HG02571 (cell line): ENCODE results near the gene PRKCQ.
"Not testable (repeated sequence)": the region's sequence is repeated elsewhere in the genome, so short reads cannot be mapped to it uniquely, and the experiment has no call there.

Source experiments
- ATAC-seq: cut with Tn5 transposase; IDR thresholded peaks from one replicate; pipeline ENCODE4 v1.9.1; 2021; ENCODE audit warnings: mild to moderate bottlenecking, moderate library complexity; ENCODE audit not compliant: unreplicated experiment

PRKCQ gene

DNA sequence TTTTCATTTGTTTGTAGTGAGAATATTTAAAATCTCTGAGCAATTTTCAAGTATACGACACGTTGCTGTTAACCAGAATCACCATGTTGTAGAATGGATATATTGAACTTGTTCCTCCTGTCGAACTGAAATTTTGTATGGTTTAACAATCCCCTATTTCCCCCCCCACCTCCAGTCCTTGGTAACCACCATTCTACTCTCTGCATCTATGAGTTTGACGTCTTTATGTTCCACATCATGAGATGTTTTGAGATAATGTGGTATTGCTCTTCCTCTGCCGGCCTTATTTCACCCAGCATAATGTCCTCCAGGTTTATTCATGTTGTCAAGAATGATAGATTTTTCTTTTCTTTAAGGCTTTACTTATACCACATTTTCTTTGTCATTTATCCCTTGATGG, 17.4 kb upstream of the PRKCQ start:
- ATAC-seq = no peak

DNA sequence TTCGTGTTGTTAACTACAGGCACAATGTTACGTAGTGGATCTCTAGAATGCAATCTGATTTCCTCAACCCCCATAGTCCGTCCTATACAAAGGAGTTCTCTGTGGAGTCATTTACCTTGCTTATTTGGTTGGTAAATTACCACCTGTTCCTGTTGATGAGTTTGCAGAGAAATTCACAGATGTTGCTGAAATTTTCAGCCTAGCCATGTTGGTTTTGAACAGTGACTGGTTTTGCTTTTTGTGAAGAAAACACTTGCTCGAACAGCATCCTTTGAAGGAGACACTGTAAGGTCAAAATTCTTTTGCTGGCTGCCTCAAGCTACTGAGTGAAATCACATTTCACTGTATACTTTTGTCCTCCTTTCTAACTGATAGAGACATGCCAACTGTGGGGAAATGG, 15.4 kb upstream of the PRKCQ start:
- no peak for ATAC-seq

DNA sequence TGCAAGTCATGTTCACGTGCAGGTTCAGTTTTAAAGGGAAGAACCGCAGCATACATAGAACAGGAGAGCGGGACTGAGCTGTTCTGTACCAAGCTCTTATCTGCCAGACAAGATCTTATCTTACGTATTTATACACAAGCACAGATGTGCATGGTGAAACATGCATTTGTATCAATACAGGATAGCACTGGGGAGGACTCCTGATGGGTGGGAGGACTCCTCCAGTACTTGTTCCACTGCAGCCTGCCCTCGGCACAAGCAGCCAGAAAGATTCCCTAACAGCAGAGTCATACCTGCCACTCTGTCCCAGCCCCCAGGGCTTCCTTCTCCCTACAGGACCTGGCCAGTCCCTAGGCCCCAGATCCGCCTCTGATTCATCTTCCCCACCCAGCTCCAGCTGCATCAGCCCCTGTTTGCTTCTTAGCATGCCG, 13.2 kb upstream of the PRKCQ start:
- ATAC-seq = no peak

DNA sequence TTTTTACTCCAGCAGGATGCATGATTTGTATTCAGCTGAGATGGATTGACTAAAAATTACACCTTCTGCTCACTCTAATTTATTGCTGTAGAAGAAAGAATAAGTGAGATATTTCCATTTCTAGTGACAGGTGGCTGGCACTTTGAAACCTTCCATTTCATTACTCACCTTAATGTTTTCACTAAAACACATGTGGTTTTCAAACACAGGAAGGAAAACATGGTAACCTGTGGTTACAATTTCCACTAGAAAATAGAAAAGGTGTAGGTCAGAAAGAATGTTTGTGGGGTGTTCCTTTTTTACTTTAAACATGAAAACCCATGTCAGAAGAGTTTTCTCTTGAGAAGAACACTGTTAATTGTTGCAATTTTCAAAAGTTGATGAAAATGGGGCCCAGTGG, 12.0 kb upstream of the PRKCQ start:
- no peak for ATAC-seq

DNA sequence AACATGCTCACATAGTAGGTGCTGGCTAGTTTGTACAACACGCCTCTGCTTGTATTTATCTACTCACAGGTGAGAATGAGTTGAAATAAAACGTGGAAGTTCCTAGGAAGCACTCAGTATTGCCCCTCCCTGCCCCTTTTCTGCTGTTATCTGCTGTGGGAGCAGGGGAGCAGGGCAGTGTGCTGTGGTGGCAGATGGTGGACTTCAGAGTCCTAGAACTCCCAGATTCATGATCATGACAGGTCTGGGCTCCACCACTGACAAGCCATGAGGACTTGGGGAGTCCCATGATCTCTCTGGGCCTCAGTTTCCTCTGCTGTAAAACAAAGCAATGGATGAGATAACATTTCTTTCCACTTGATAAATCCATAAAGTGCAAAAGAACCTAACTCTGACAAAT, 11.6 kb upstream of the PRKCQ start:
- ATAC-seq = no peak

DNA sequence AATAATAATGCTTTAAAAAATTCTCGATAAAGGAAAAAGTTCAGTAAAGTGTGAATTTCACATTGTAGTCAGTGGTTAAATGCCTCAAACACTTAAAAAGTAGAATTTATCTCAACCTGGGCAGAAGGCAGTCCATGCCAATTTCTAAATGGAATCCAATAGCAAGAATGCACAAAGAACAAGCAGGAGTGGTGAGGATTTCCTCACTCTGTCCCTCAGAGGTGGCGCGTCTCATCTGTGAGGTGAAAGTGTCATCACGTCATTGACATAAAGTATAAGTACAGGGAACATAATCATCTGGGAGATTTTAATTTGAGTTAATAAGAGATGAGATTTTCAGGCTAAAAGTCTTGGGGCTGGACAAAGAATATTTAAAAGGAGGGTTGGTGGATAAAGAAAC, 10.0 kb upstream of the PRKCQ start:
- ATAC-seq = no peak

DNA sequence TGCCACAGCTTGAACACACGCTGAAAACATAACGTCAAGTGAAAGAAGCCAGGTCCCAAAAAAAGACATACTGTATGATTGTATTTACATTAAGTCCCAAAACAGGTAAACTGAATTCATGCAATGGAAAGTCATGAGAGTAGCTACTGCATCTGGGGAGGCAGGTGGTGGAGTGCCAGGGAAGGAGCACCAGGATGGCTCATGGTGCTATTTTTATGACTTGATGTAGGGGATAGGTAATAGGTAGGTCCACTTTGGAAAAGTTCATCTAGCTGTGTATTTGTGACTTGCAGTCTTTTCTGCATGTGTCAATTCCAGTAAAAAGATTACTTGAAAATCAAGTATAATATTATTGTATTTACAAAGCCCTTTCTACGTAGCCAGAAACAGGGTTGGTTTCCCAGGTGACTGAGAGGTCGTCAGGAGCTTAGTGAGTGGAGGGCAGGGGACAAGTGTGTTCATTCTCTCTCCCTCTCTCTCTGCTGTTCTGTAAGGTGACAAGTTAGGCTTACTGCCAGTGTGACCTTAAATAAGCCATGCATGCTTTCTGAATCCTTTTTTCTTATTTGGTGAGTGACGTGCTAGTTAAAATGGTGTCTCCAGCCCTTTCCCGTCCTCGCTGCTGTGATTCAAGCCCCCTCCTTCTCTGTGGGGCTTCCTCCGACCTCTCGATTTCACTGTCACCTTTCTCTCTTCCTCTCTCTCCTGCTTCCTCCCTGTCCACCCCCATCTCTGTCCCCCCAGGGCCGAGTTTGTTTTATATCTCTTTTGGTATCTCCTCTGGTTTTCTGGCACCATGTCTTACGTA, 9.4 kb upstream of the PRKCQ start:
- no peak for ATAC-seq

DNA sequence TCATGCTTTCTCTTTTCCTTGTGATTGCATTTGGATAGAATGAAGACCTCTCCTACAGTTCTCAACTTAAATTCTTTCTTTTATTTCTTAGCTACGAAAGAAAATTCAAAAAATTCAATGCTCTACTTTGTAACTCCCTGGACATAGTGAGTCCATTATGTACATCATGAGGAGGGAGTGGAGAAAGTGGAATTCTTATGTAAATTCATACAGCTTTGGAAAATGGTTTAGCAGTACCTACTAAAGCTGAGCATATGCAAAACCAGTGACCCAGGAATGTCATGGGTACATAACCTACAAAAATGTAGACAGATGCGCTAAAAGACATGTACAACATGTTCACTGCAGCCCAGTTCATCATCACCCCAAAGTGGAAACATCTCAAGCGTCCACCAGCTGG, 8.8 kb upstream of the PRKCQ start:
- ATAC-seq = no peak

DNA sequence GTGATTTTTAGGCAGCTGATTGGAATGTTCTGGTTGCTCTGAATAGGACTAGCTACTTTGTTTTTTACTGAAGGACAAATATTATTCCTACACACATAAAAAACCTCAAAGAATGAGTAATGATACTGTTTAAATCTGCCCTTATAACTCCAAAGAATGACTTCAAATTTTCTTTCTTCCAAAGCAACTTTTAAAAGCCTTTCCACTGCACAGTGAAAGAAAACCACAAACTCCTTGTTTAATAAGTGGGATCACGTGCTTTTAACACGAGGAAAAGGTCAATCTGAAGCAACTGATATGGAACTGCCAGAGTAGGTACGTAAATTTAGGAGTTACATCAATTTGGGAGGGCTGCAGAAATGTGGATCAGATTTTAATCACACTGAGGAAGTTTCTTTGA, 8.0 kb upstream of the PRKCQ start:
- ATAC-seq = no peak

DNA sequence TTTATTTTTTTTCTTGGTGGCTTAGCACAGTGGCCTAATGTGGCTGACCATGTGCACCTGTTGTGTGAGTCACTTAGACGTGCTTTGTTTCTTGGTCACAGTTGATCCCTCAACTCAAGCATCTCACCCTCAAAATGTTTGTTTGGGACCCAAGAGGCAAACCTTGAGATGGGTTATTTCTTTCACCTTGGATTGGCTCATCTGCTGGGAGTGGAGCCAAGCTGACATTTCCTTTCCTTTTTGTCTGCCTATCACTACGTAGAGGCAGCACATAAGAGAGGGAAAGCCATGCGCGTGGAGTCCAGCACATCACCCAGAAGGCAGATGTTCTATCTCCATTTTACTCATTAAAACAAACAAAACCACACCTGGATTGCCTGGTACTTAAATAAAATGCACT, 6.4 kb upstream of the PRKCQ start:
- no peak for ATAC-seq

DNA sequence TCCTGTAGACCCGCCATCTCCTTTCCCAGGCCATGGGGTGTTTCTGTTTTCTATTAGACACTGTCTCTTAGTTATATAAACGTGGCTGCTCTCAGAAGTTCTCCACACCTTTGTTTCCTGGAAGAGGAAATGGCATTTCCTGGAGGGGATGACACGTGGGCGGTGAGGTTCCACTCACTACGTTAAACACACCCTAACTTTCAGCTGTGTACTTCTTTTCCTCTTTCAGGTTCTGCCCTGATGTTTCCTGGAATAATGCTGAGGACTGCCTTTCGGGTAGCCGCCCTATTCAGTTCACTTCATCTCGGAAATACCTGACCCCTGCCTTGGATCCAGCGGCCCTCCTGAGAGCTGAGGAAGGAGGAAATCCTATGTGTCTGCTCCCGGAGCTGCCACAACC, 3.4 kb upstream of the PRKCQ start:
- no peak for ATAC-seq

DNA sequence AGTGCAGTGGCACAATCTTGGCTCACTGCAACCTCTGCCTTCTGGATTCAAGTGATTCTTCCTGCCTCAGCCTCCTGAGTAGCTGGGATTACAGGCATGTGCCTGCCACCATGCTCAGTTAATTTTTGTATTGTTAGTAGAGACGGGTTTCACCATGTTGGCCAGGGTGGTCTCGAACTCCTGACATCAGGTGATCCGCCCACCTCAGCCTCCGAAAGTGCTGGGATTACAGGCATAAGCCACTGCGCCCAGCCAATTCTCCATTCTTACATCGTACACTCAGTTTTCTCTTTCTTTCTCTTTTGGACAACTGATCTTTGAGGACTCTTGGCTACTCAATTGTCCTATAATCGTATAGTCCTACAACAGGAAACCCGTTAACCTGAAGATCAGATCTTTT, 2.8 kb upstream of the PRKCQ start:
- ATAC-seq = not testable (repeated sequence)

DNA sequence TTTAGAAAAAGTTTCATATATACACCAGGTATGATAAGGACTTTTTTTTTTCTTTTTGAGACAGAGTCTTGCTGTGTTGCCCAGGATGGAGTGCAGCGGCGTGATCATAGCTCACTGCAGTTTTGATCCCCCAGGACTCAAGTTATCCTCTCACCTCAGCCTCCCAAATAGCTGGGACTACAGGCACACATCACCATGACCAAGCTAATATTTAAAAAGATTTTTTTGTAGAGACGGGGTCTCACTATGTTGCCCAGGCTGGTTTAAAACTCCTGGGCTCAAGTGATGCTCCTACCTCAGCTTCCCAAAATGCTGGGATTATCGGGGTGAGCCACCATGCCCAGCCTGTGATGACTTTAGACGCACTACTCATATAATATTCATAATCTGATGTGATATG, 2.2 kb upstream of the PRKCQ start:
- ATAC-seq = no peak

DNA sequence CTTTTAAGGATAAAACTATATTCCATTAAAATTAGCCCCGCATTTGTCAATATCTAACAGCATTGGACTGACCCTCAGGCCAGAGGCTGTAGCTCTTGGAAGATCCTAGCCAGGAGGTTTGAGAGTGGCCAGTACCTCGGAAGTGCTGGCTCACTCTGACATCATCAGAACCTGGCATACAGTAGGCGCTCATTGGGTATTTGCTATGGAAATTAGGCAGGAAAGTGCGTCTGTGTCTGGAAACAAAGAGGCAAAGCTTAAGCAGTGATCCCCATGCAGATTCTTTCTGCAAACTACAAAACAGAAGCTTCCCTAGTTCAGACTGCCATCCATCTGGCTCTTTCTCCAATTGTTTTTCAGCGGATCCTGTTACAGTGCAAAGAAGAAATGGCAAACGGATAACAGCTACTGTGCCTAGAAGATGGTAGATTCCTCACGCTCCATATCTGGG, 1.7 kb upstream of the PRKCQ start:
- no peak for ATAC-seq

DNA sequence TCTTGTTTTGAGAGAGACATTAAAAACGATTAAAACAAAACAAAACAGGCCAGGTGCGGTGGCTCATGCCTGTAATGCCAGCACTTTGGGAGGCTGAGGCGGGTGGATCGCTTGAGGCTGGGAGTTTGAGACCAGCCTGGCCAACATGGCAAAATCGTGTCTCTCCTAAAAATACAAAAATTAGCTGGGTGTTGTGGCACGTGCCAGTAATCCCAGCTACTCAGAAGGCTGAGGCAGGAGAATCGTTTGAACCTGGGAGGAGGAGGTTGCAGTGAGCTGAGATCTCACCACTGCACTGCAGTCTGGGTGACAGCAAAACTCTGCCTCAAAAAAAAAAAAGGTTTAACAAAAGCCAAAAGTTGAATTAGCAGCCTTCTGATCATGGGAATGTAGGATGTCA, 1.1 kb upstream of the PRKCQ start:
- not testable (repeated sequence) for ATAC-seq

DNA sequence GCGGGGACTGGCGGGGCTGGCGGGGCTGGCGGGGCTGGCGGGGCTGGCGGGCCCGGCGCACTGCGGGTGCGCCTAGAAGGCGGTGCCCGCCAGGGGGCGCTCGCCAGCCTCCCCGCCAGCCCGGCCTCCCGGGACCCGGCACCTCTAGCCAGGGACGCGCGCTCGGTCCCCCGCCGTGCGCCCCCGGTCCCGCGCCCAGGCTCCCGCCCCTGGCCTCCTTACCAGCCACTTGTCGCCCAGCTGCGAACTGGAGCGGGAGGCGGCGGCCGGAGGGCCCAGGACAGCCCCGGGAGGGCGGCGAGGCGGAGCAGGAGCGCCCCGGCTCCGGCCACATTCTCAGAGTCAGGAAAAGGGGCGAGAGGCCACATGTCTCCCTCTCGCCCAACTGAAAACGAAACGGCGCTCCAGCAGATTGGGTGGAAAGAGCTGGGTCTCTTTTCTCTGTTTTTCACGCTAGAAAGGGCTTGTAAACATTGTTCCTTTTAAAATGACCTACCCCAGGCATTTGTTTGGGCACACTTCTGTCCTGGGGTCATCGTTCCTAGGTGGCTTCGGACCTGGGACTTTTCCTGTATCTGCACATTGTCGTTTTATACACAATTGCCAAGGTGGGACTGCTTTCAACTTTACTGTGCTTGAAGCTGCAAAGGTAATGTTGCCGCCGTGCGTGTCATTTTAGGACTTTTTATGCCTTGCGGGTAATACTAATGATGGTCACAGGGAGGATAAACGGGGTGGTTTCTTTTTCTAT, 378 bp upstream of the PRKCQ start:
- peak; percentile 89 for ATAC-seq

DNA sequence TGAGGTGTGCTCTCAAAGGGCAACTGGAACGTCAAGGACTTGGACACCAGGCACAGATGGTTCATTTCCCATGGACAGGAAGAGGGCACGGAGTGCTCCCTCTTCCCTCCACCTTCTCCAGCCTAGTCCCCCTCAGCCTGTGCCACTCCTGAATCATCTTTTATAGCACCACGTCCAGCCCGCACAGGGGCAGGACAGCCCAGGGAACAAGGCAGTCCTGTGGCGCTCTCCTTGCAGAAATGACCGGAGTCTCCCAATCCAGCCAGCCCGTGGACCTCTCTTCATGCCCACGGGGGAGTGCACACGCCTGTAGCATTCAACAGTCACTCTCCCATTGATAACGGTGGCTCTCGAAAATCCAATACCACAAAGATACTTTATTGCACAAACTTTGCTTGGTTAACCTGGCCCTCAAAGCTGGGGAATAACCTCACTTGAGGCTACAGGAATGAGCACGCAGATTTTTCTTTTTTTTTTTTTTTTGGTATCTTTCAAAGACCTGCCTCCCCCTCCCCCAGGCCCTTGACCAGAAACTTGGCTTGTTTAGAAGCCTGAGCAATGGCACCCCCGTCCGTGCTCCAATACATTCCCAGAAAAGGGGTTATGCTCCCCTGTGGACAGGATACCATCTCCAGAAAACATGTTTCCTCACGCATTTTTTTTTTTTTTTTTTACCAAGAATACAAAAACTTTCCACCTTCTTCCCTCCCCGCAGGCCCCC, 733 bp downstream of the PRKCQ start:
- no peak for ATAC-seq

DNA sequence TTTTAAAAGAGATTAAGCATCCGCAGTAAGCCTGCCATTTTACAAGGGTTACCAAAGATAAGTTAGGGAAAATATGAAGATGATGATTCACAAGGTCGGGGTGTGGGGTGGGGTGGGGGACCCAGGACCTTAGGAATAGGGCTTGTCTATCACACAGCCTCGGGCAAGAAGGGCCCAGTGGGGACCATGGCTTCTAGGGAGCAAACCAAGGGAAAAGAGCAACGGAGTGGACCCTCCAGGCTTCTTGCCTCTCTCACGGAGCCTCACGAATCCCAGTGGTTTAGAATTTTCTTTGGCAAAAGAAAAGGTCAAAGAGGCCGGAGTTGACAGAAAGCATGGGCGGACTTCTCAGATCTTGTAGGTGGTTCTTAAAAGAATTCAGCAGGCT, 1.3 kb downstream of the PRKCQ start:
- no peak for ATAC-seq

DNA sequence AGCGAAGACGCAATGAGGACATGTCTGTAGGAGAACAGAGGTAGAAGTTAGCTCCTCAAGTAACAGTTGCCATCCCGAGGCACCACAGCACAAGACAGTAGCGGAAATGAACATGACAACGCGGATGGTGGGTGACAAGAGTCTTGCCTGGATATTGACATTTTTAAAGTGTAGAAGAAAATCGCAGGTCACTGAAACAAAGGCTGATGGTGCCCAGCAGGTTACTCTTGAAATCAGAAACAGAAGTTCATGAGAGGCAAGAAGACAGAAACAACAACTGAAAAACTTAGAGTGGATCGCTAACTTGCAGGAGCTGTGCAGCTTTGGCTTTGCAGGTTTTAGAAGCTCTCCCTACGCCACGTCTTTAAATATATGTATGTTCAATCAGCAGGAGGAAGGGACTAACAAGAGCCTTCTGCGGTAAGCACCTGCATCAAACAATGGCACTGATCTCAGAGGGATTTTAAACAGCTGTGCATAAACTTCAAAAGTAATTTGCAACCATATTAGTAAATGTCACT, 1.8 kb downstream of the PRKCQ start:
- ATAC-seq = no peak

DNA sequence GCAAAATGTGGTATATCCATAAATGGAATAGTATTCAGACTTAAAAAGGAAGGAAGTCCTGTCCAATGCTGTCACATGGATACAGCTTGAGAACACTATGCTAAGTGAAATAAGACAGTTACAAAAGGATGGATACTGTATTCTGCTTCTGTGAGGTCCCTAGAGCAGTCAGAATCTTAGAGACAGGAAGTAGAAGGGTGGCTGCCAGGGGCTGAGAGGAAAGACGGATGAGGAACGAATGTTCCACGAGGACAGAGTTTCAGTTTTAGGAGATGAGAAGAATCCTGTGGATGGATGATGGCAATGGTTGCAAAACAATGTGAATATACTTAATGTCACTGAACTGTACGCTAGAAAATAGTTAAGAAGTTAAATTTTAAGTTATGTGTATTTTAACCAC, 3.8 kb downstream of the PRKCQ start:
- ATAC-seq = no peak

DNA sequence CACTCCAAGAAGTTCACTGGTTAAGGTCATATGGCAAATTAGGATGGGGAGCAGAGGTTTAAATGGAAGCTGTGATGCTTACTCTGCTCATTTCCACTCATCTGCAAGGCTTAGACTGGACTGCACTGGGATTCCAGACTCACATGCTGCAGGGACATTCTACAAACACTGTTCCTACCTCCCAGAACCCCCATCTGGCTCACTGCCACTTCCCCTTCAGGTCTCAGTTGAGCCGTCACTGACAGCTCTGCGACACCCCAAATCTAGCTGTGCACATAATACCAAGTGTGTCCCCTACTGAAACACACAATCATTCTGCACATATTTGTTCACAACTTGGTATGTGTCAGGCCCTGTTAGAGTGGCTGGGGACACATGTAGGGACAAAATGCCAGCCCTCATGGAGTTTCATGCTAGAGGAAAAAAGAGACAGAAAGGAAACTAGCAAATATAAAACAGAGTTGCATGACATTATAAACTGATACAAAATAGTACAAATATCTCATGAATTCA, 5.4 kb downstream of the PRKCQ start:
- ATAC-seq = no peak
